Measurements from ENCODE around the gene ZNF423.

GRCh38 chr16:49713770-49714169 lies 142.1 kb downstream of the ZNF423 start:
- TF ChIP-seq POLR2A (IDR thresholded peaks at IDR 0.05) = no peak
- TF ChIP-seq CTCF (IDR thresholded peaks at IDR 0.05) = no peak
